Stimulated activated CD8-positive, alpha-beta memory T cell treated with anti-CD3 and anti-CD28 coated beads, Interleukin-12 subunit alpha, Interleukin-12 subunit beta, amount 100 ng/mL, for 4 hours (primary cell): ENCODE data around the gene NIN.

Source experiments
- DNase-seq: peaks from one replicate; pipeline ENCODE4 v3.0.0-alpha.2; 2020; ENCODE audit warnings: low read depth

Gene NIN

GRCh38 chr14:50763382-50764007 is 67.5 kb downstream of the NIN start:
- no peak for DNase-seq

DNA sequence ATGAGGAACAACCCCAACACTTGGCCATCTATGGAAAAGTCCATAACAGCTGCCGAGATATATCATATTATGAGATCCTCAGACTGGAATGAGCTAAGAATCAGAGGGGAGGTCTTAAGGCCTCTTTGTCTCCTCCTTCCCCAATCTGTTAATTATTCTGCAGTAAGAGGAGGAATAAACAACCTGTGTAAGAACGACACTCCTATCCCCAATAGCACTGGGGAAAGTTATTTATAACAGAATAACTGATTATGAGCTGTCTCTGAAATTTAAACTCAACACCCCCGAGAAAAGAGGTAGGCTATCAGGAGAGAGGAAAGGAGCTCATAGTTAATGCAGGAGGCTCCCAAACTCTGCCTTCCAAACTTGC is 68.0 kb downstream of the NIN start:
- DNase-seq = no peak

DNA sequence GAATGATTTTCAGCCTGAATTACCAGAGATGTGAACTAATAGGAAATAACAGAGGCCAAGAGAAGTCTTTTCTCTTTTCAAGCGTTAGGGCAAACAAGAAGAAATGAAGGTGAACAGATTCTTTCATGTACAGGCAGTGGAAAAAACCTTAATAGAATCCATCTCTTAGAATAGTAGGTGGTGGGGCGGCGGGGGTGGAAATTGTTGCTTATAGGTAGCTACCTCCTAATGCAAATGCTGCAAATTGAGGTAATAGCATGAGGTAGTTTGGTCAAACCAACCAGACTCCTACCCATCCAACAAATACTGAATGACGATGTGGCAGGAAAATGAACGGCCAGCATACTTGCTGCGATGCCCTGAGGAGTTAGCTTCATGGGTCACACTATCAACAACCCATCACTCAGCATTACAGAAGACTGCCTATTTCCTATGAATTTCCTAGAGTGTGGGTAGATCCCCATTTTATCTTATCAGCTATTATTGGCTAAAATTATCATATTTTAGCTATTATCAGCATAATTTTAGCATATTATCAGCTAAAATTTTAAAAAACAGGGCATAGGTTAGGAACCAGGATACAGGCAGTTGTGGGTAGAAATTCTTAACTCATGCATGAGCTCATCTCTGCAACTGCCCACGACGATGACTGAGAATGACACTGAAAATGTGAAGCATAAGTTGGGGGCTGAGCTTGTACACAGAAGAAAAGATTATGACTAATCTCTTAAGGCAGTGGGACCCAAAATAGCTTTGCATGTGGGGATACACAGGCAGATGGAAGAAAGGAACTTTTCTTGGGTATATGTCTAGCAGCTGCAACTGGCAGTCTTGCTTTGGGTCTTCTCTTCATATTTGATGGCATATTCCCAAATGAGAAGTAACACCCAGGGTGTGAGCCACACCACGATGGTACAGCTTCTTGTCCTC is 68.7 kb downstream of the NIN start:
- DNase-seq = no peak

DNA sequence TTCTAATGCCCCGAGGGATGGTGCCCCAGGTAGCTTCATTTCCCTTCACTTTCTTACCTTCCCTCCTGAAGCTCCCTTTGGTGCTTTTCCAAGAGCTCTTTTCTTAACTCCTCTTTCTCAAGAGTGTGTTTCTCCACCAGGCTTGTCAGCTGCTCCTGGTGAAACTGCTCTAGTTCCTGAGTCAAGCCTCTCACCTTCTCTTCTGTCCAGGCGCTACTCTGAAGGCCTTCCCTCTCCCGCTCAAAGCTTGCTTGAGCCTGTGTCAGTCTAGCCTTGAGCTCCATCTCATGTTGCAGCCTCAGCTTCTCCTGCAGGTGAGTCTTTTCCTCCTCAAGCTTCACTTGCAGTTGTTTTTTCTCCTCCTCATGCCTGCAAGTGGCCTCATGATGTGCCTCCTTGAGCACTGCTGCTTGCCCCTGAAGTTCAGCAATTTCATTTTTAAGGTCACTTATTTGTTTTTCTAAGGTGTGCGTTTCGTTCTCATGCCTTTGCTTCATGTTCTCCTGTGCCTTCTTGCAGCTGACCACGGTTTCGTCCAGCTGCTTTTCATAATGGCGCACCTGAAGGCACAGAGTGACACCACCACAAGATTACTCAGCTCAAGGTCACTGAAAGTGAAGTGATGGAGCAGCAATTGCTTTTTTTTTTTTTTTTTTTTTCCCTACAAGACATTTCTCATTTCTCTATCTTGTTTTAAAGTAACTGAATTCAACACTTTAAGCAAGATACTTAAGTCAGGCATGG is 71.0 kb downstream of the NIN start:
- DNase-seq = no peak

GRCh38 chr14:50758945-50759344 is 72.0 kb downstream of the NIN start:
- DNase-seq = no peak

DNA sequence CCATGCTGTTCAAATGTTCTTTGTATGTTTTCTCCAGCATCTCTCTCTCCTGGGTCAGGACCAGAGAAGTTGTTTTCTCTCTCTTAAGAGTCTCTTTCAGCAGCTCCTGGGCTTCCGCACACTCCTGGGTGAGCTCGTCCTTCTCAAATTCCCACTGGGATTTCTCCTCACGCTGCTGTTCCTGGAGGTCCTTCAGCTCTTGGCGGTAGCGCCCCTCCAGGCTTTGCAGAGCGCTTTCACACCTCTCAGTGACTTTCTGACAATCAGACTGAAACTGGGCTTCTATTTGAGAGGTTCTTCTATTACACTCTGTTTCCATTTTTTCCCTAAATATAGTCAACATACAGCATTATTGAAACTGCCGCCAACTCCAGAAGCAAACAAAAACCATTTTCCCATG is 72.7 kb downstream of the NIN start:
- DNase-seq = no peak

DNA sequence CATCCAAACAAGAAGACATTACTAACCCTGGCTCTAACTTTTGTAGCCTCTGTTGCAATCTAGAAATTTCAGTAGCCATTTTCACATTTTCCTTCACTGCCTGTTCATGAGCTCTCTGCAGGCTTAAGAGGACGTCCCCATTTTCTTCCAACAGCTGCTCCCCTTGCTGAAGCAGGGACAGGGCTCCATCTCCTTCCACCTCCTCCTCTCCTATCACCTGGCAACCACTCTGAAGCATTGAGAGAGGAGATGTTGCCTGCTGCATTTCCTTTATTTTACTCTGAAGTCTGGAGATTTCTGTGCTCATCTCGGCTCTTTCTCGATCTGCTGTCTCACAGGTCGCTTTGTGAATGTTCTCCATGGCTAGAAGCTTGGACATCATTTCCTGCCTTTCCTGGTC is 73.3 kb downstream of the NIN start:
- DNase-seq = no peak

GRCh38 chr14:50756300-50756699 is 74.7 kb downstream of the NIN start:
- no peak for DNase-seq

- no peak for DNase-seq
These were observed 80.6 kb downstream of the NIN start for GRCh38 chr14:50750323-50750722.

- DNase-seq = no peak
These were observed 85.4 kb downstream of the NIN start for GRCh38 chr14:50745401-50746058.

GRCh38 chr14:50744231-50744630 is 86.7 kb downstream of the NIN start:
- no peak for DNase-seq

DNA sequence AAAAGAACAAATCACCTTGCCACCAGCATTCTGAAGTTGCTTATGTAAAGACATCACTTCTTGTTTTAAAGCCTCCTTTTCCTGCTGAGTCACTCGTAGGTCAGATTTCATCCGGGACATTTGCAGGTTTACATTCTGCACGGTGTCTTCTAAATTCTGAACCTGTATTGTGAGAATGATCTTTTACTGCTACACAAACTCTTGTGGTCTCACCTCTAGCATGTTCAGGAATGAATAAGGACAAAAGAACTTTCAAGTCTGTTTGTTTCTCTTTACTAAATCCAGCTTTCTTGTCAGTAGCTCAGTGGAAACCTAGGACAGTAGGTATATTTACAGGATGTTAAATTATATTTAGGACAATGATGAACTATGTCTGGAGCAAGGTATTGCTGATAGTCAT is 89.4 kb downstream of the NIN start:
- DNase-seq = no peak

DNA sequence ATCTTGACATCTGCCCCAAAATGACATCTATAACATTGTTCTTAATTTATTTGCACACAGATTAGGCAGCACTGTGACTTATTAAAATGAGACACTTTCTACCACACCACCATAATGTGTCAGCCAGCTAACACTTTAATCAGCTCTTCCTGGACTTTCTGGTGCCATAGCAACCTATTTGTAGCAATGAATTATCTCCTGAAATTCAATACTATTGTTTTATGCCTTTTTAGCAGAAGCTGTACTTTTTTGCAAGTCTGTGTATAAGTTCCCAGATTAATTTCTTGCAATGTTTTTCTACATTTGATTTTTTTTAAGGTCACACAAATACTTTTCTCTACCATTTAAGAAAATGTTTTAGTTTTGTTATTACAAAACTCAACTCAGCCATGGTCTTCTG is 90.1 kb downstream of the NIN start:
- no peak for DNase-seq

- no peak for DNase-seq
These were observed 91.8 kb downstream of the NIN start for GRCh38 chr14:50739186-50739585.

DNA sequence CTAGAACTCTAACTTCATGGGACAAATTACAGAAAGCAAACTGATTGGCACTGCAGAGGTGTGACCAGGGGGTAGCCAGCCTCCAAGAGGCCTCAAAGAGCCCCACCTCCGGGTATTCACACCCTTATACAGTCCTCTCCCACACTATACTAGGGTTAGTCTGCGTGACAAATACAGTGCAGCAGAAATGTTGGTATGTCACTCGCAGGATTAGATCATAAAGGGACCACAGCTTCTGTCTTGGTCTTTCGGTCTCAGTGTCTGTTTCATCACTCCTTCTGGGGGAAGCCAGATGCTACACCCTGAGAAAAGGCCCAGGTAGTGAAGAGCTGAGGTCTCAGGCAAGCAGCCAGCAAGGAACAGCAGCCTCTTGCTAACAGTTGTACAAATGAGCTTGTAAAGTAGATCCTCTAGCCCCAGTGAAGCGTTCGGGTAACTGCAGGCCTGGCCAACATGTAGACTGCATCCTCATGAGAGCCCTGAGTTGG is 94.0 kb downstream of the NIN start:
- no peak for DNase-seq

GRCh38 chr14:50734950-50735695 is 95.8 kb downstream of the NIN start:
- DNase-seq = no peak

- no peak for DNase-seq
These were observed 97.5 kb downstream of the NIN start for GRCh38 chr14:50733494-50733893.

DNA sequence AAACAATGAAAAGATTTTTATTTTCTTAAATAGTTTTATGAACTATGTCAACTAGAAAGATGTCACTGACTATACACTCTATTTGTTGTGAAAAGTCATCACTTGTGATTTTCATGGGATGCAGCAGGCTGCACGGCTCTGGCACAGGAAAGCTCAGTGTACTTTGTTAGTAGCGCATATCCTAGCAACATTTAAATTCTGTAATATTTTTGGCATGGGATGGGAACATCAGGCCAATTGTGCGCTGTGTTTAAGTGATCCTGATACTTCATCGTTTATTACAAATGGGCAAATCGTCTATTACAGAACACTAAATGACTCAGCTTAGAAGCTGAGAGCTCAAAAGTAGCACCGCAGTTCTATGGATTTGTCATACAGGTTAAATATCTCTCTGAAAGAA is 102.1 kb downstream of the NIN start:
- no peak for DNase-seq

GRCh38 chr14:50726372-50727107 is 104.4 kb downstream of the NIN start:
- no peak for DNase-seq

GRCh38 chr14:50725761-50726160 is 105.2 kb downstream of the NIN start:
- DNase-seq = no peak
